GM12878 (cell line): ENCODE results near the gene TXNDC5. TPM values are rescaled to one million over a fixed set of nuclear protein-coding genes. Genes with fewer than 3 reads are reported as not detected.

Experiments used
- ATAC-seq: fragments of 200-7000 bp; cut with Tn5 transposase; 3 replicates; pipeline ENCODE4 v1.9.1; 2020; ENCODE audit warnings: mild to moderate bottlenecking, moderate library complexity
- BruUV-seq: library from RNA; stranded (reverse); fragments of 400-500 nt; replicated peaks from 2 replicates; lab custom pipeline; 2021; lab: Mats Ljungman, UMichigan
- CTCF ChIA-PET: fragments of 300-600 bp; sonication (Branson Sonifier 250); formaldehyde crosslinking; extraction: SDS; loops from one replicate; lab custom pipeline; 2021; ENCODE audit warnings: inconsistent platforms; lab: Yijun Ruan, JAX
- POLR2A ChIA-PET: fragments of 350-600 bp; formaldehyde crosslinking; extraction: SDS; loops from one replicate; lab custom pipeline; 2021; ENCODE audit warnings: inconsistent platforms; lab: Charles Lee
- RAD21 ChIA-PET: fragments of 300-600 bp; sonication (Branson Sonifier 250); formaldehyde crosslinking; loops from one replicate; lab custom pipeline; 2023; ENCODE audit warnings: antibody characterized with exemption; ENCODE audit not compliant: unreplicated experiment; lab: Charles Lee
- SMC1A ChIA-PET: fragments of 300-600 bp; sonication (Branson Sonifier 250); formaldehyde crosslinking; loops from one replicate; lab custom pipeline; 2023; ENCODE audit not compliant: unreplicated experiment, uncharacterized antibody; lab: Charles Lee
- DNase-seq: peaks from one replicate; pipeline ENCODE4 v3.0.0-alpha.2; 2011; ENCODE audit warnings: low read depth, low spot score
- FAIRE-seq: peaks from 3 replicates; lab custom pipeline; 2011; peaks lifted over from hg19 to GRCh38; lab: Jason Lieb, UNC
- H2AFZ ChIP-seq: 2 replicates; pipeline ENCODE4 v1.6.0; 2011; ENCODE audit warnings: low read depth, low read length, control low read depth; ENCODE audit not compliant: control insufficient read depth
- H3K27ac ChIP-seq: 2 replicates; pipeline ENCODE4 v1.5.1; 2011; ENCODE audit warnings: control low read depth; ENCODE audit not compliant: control insufficient read depth, insufficient read depth
- H3K27me3 ChIP-seq, 2 experiments: replicated peaks in 1 of 2; 2 replicates each; pipeline versions ENCODE4 v1.6.0 to v1.6.1; 2011; ENCODE audit warnings: low read length in 1 of 2; ENCODE audit not compliant: control insufficient read depth in 2 of 2, insufficient read depth in 2 of 2
- H3K36me3 ChIP-seq, 2 experiments: 2 replicates each; pipeline ENCODE4 v1.5.1; 2011; ENCODE audit warnings: low read length in 1 of 2; ENCODE audit not compliant: control insufficient read depth in 2 of 2, insufficient read depth in 2 of 2
- H3K4me1 ChIP-seq: 2 replicates; pipeline ENCODE4 v1.6.1; 2011; ENCODE audit warnings: mild to moderate bottlenecking, low read length, moderate library complexity, mixed read lengths; ENCODE audit not compliant: control insufficient read depth, insufficient read depth
- H3K4me2 ChIP-seq: 2 replicates; pipeline ENCODE4 v1.6.0; 2011; ENCODE audit warnings: control low read depth; ENCODE audit not compliant: control insufficient read depth, insufficient read depth
- H3K4me3 ChIP-seq: fragments of 200-600 bp; sonication (generic); 2 replicates; pipeline ENCODE4 v1.5.1; 2016
- H3K79me2 ChIP-seq: 2 replicates; pipeline ENCODE4 v1.6.0; 2011; ENCODE audit warnings: low read length; ENCODE audit not compliant: control insufficient read depth, insufficient read depth
- H3K9ac ChIP-seq: 2 replicates; pipeline ENCODE4 v1.8.0; 2011; ENCODE audit warnings: low read length, control low read depth, mixed read lengths; ENCODE audit not compliant: control insufficient read depth, insufficient read depth
- H3K9me3 ChIP-seq: replicated peaks from 3 replicates; pipeline ENCODE4 v1.5.1; 2011; ENCODE audit warnings: mild to moderate bottlenecking, low read length; ENCODE audit not compliant: control insufficient read depth, insufficient read depth
- H4K20me1 ChIP-seq: 2 replicates; pipeline ENCODE4 v1.6.0; 2011; ENCODE audit not compliant: control insufficient read depth, insufficient read depth
- CHD1 ChIP-seq: IDR thresholded peaks from 2 replicates; pipeline ENCODE4 v1.6.1; 2012; ENCODE audit warnings: low read depth, low read length, improper control_type of control experiment
- CHD2 ChIP-seq: IDR thresholded peaks from 2 replicates; pipeline ENCODE4 v1.6.1; 2011; ENCODE audit warnings: low read depth, low read length, improper control_type of control experiment, borderline replicate concordance
- CTCF ChIP-seq, 3 experiments: IDR thresholded peaks in 2 of 3; conservative IDR thresholded peaks in 1 of 3; 2 replicates each; pipeline ENCODE4 v1.5.1; 2011; ENCODE audit warnings: low read depth in 3 of 3, low read length in 3 of 3, mild to moderate bottlenecking in 3 of 3, control low read depth in 2 of 3, moderate library complexity in 2 of 3, inconsistent platforms in 1 of 3, mixed read lengths in 1 of 3; ENCODE audit not compliant: control insufficient read depth in 2 of 3, insufficient read depth in 1 of 3; ENCODE audit errors: extremely low read depth in 1 of 3
- ESRRA ChIP-seq: IDR thresholded peaks from 2 replicates; pipeline ENCODE4 v1.6.1; 2012; ENCODE audit warnings: mild to moderate bottlenecking, low read length, improper control_type of control experiment
- IKZF1 ChIP-seq: fragments of 450-650 bp; conservative IDR thresholded peaks from 2 replicates; pipeline ENCODE4 v1.6.1; 2017; ENCODE audit warnings: antibody characterized with exemption, mild to moderate bottlenecking
- IRF4 ChIP-seq: IDR thresholded peaks from 2 replicates; pipeline ENCODE4 v1.6.1; 2011; ENCODE audit warnings: low read depth, low read length
- LARP7 ChIP-seq: fragments of 450-650 bp; IDR thresholded peaks from 2 replicates; pipeline ENCODE4 v1.6.1; 2017; ENCODE audit warnings: mild to moderate bottlenecking
- NFIC ChIP-seq: IDR thresholded peaks from 2 replicates; pipeline ENCODE4 v1.6.1; 2012; ENCODE audit warnings: low read depth, mild to moderate bottlenecking, inconsistent platforms, low read length, moderate library complexity
- NR2C2 ChIP-seq: IDR thresholded peaks from 2 replicates; pipeline ENCODE4 v1.6.1; 2011; ENCODE audit warnings: borderline replicate concordance, low read depth; ENCODE audit not compliant: control insufficient read depth, insufficient read length
- PKNOX1 ChIP-seq: fragments of 450-650 bp; IDR thresholded peaks from 2 replicates; pipeline ENCODE4 v1.6.1; 2016; ENCODE audit warnings: mild to moderate bottlenecking
- POLR2A ChIP-seq: IDR thresholded peaks from 2 replicates; pipeline ENCODE4 v1.6.1; 2011; ENCODE audit warnings: low read depth, mild to moderate bottlenecking, low read length
- RB1 ChIP-seq: fragments of 450-650 bp; formaldehyde crosslinking; IDR thresholded peaks from 2 replicates; pipeline ENCODE4 v1.6.1; 2017; ENCODE audit warnings: mild to moderate bottlenecking, borderline replicate concordance
- RBBP5 ChIP-seq: fragments of 200-600 bp; sonication (generic); conservative IDR thresholded peaks from 2 replicates; pipeline ENCODE4 v1.6.1; 2016
- SMC3 ChIP-seq: IDR thresholded peaks from 2 replicates; pipeline ENCODE4 v1.6.1; 2011; ENCODE audit warnings: low read length, improper control_type of control experiment, borderline replicate concordance
- SREBF1 ChIP-seq: IDR thresholded peaks from 2 replicates; pipeline ENCODE4 v1.6.1; 2012; ENCODE audit warnings: mild to moderate bottlenecking, low read length
- WGBS: methylation state at CpG from one replicate; pipeline ENCODE4 v1.1.6; 2016; ENCODE audit warnings: low lambda C conversion rate; ENCODE audit not compliant: insufficient replicate concordance, insufficient coverage; ENCODE audit errors: missing lambda C conversion rate; 5-methylcytosine and 5-hydroxymethylcytosine counted together
- in situ Hi-C: fragments of 300-500 bp; cut with MboI; formaldehyde crosslinking; loops from 9 replicates; pipeline ENCODE4 v1.14.3; 2018; ENCODE audit warnings: mixed read lengths
- intact Hi-C: fragments of 100-400 bp; cut with micrococcal nuclease; formaldehyde crosslinking; loops from one replicate; pipeline ENCODE4 v1.14.2; 2022; ENCODE audit not compliant: unreplicated experiment
- polyA plus RNA-seq, 11 experiments: library from polyadenylated mRNA; depleted of rRNA in 4 of 11; unstranded in 6 of 11; stranded (reverse) in 5 of 11; fragments of >200 nt; fragmentation: Nextera tagmentation in 4 of 11; fragmentation: Illumina TruSeq in 1 of 11; extraction: Ambion mirVana in 4 of 11; extraction: Trizol in 1 of 11; gene quantifications; 1 replicate in 1 of 11; 2 replicates in 10 of 11; pipeline versions ENCODE4 v1.2.1 to v1.2.3, GENCODE V29; 2011 to 2016; ENCODE audit warnings: inconsistent platforms in 2 of 11, missing spikeins in 2 of 11, low read depth in 1 of 11
- total RNA-seq, 4 experiments: library from RNA; depleted of rRNA in 3 of 4; stranded (reverse); fragments of >200 nt in 3 of 4; fragmentation: Illumina TruSeq in 1 of 4; extraction: Trizol in 1 of 4; gene quantifications; 2 replicates each; pipeline versions ENCODE4 v1.2.1 to v1.2.3, GENCODE V29; 2013 to 2021

The TXNDC5 gene
- total and polyA plus RNA-seq, 10 of the 15 experiments (the other 5 are each of a cell fraction or from before 2014, with no cell fraction given): 7.2 to 181 (median 132) TPM

GRCh38 chr6:7833751-7834070 is 76.9 kb downstream of the TXNDC5 start:
- Histone ChIP-seq H3K36me3 (no peaks in the 10 kb centered on the region), H3K27ac (no peak overlapping the region), H3K79me2 (no peaks in the 10 kb centered on the region), H3K27me3 (no peaks in the 10 kb centered on the region; a peak in 2 of 4 replicates), H3K9ac (no peak overlapping the region), H3K4me1 (no peaks in the 10 kb centered on the region), H3K4me2 (no peak overlapping the region), H4K20me1 (no peaks in the 10 kb centered on the region), H3K4me3 (no peak overlapping the region), H3K9me3 (no peaks in the 10 kb centered on the region), H2AFZ (no peak overlapping the region)
- FAIRE-seq (no peak), ATAC-seq (no peak), DNase-seq (no peak)
- CTCF ChIA-PET: no interaction called here
- RAD21 ChIA-PET: no interaction called here
- 21% methylated on average over 4 of the region's 4 CpGs for WGBS
- SMC1A ChIA-PET: interaction anchor here (0.7 to 1.0 kb wide), 2 partner anchors 10 to 15 kb away, joined by 3 read pairs; no protein-coding TSS in a partner anchor
- in situ Hi-C loops (no loop called here), intact Hi-C loops (no loop called here)
- TF ChIP-seq LARP7: no peak
- TF ChIP-seq POLR2A: no peak
- no peak for TF ChIP-seq CHD2
- TF ChIP-seq IRF4: no peak
- TF ChIP-seq ESRRA: no peak
- TF ChIP-seq NFIC: no peak
- no TSS peak for BruUV-seq
- POLR2A ChIA-PET: no interaction called here

GRCh38 chr6:7832904-7833750 is 77.5 kb downstream of the TXNDC5 start:
- H3K4me2 ChIP-seq: no peak overlapping the region
- no peak overlapping the region for H3K27ac ChIP-seq
- intact Hi-C loops: no loop called here
- no peaks in the 10 kb centered on the region for H3K36me3 ChIP-seq
- no peak overlapping the region for H2AFZ ChIP-seq
- H3K79me2 ChIP-seq: no peaks in the 10 kb centered on the region
- no peak overlapping the region for H3K4me3 ChIP-seq
- DNase-seq (no peak), ATAC-seq (no peak), FAIRE-seq (no peak)
- ChIA-PET POLR2A (no interaction called here), RAD21 (no interaction called here), SMC1A (interaction anchor here (1.0 kb wide), 1 partner anchor 15 kb away, joined by 3 read pairs; no protein-coding TSS in a partner anchor), CTCF (no interaction called here)
- H4K20me1 ChIP-seq: no peaks in the 10 kb centered on the region
- H3K9me3 ChIP-seq: no peaks in the 10 kb centered on the region
- H3K4me1 ChIP-seq: no peaks in the 10 kb centered on the region
- H3K9ac ChIP-seq: no peak overlapping the region
- in situ Hi-C loops: no loop called here
- 21% methylated on average over 9 of the region's 9 CpGs for WGBS
- BruUV-seq: no TSS peak
- H3K27me3 ChIP-seq: no peaks in the 10 kb centered on the region; a peak in 2 of 4 replicates
- TF ChIP-seq RBBP5 (no peak), SMC3 (no peak), PKNOX1 (no peak), NR2C2 (no peak), IKZF1 (no peak), CHD1 (no peak), SREBF1 (no peak), RB1 (no peak), CTCF (IDR thresholded peaks at IDR 0.05 in 2 of 3, conservative IDR thresholded peaks at IDR 0.05 in 1 of 3; ENCODE audit: control insufficient read depth in 2 of 3, extremely low read depth in 1 of 3, insufficient read depth in 1 of 3, low read depth in 3 of 3, low read length in 3 of 3) (no peak)
